ENCODE data around the gene SLC17A2. TPM values are rescaled to one million over a fixed set of nuclear protein-coding genes. Genes with fewer than 3 reads are reported as not detected.

SLC17A2 gene
- total RNA-seq, 1 donor from 2014 or later, result not detected

DNA sequence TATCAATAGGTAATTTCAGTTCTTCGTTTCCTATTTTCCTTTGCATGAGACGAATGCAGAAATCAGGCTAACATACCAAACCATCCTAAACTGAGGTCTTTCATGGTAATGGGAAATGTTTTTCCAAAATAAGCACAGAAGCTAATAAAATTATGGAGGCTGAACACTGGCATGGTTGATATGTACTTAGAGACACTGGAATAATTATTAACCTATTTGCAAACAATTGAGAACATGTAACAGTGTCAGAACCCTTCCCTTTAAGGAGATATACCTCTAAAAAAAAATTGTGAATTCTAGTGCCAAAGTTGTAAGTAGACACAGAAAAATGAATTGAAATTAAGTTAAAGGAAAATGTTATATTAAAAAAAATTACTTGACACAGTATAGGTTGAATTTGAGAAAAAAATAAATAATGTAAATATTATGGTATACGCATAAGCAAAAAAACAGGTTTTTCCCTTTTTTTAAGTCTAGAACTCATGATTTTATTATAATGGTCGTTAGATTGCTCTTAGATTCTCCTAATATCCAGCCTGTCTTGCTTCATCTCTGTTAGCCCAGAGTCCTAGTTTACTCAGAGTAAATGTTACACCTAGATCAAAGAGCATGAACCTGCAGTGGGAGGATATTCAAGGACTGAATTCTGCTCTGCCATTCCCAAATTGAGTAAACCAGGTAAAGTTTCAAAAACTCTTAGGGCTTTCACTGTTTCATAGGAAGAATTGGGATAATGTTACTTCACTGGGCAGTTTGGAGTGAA lies 1.7 kb downstream of the SLC17A2 start:
- FAIRE-seq, result no peak
- no peak for DNase-seq (ENCODE audit: low read depth)
- Histone ChIP-seq H3K27me3 (ENCODE audit: control insufficient read depth, insufficient read depth, low read length) (no peaks in the 10 kb centered on the region), H3K4me3 (ENCODE audit: low read depth, low read length) (no peak overlapping the region), H3K36me3 (ENCODE audit: control insufficient read depth, insufficient read depth, low read length) (no peaks in the 10 kb centered on the region)
- TF ChIP-seq, protein P1, sequence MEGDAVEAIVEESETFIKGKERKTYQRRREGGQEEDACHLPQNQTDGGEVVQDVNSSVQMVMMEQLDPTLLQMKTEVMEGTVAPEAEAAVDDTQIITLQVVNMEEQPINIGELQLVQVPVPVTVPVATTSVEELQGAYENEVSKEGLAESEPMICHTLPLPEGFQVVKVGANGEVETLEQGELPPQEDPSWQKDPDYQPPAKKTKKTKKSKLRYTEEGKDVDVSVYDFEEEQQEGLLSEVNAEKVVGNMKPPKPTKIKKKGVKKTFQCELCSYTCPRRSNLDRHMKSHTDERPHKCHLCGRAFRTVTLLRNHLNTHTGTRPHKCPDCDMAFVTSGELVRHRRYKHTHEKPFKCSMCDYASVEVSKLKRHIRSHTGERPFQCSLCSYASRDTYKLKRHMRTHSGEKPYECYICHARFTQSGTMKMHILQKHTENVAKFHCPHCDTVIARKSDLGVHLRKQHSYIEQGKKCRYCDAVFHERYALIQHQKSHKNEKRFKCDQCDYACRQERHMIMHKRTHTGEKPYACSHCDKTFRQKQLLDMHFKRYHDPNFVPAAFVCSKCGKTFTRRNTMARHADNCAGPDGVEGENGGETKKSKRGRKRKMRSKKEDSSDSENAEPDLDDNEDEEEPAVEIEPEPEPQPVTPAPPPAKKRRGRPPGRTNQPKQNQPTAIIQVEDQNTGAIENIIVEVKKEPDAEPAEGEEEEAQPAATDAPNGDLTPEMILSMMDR (IDR thresholded peaks at IDR 0.05; ENCODE audit: insufficient read depth, low read length, severe bottlenecking), result no peak

DNA sequence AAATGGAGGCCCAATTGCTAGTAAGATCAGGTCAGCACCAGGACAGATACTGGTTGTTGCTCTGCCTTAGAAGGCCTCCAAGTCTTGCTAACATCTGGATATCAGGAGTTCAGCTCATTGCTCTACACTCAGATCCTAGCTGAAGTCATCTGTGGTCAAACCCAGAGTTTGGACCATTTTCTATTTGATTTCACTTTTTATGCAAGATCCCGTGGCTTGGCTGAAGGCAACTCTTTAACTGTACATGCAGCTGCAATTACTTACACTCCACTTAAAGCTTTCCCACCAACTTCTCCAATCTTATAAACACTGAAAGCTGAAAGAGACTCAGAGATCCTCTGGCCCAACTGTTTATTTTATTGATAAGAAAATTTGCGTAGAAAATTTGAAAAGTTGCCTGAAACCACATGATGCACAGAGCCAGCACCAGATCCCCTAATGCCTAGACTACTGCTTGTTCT lies 2.7 kb downstream of the SLC17A2 start:
- FAIRE-seq (no peak), DNase-seq (ENCODE audit: low read depth) (no peak)
- no peaks in the 10 kb centered on the region for H3K27me3 ChIP-seq (ENCODE audit: control insufficient read depth, insufficient read depth, low read length)
- no peak overlapping the region for H3K4me3 ChIP-seq (ENCODE audit: low read depth, low read length)
- no peaks in the 10 kb centered on the region for H3K36me3 ChIP-seq (ENCODE audit: control insufficient read depth, insufficient read depth, low read length)
- TF ChIP-seq, protein P1 (IDR thresholded peaks at IDR 0.05; ENCODE audit: insufficient read depth, low read length, severe bottlenecking), result no peak

DNA sequence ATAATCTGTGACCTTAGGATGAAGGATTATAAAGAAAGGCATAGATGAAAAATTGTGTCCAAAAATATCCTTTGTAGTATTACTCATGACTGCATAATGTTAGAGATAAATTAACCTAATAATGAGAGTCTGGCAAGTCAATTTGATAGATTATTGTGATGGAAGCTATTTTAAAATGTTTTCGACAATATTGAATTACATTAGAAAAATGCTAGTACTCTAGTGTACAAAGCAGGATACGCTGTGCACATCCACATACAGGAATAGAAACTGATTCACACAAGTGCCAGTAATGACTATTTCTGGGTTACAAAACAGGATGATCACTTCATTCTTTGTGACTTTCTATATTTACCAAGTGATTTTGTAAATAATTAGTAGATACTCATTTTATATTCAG lies 3.3 kb downstream of the SLC17A2 start:
- DNase-seq (ENCODE audit: low read depth), result no peak
- Histone ChIP-seq H3K36me3 (ENCODE audit: control insufficient read depth, insufficient read depth, low read length) (no peaks in the 10 kb centered on the region), H3K27me3 (ENCODE audit: control insufficient read depth, insufficient read depth, low read length) (no peaks in the 10 kb centered on the region), H3K4me3 (ENCODE audit: low read depth, low read length) (no peak overlapping the region)
- TF ChIP-seq, protein P1 (IDR thresholded peaks at IDR 0.05; ENCODE audit: insufficient read depth, low read length, severe bottlenecking), result no peak
- FAIRE-seq, result no peak

DNA sequence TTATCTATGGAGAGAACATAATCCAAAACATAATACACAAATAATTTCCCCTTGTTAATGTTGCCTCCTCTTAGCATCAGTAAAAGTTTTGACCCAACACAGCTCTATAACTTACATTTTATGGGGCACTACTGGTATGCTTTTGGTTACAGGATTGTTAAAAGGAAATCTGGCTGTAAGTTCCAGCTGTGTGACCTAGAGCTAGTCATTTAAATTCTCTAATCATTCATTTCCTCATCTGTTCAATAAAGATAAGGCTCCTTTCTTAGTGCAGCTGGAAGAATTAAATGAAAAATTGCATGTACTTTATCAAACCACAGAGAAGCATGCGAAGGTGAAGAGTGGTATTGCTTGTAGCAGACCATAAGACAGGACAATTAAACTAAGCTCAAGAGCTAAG lies 4.6 kb downstream of the SLC17A2 start:
- FAIRE-seq (no peak), DNase-seq (ENCODE audit: low read depth) (no peak)
- Histone ChIP-seq H3K27me3 (ENCODE audit: control insufficient read depth, insufficient read depth, low read length) (no peaks in the 10 kb centered on the region), H3K36me3 (ENCODE audit: control insufficient read depth, insufficient read depth, low read length) (no peaks in the 10 kb centered on the region), H3K4me3 (ENCODE audit: low read depth, low read length) (no peak overlapping the region)
- TF ChIP-seq, protein P1 (IDR thresholded peaks at IDR 0.05; ENCODE audit: insufficient read depth, low read length, severe bottlenecking), result no peak

DNA sequence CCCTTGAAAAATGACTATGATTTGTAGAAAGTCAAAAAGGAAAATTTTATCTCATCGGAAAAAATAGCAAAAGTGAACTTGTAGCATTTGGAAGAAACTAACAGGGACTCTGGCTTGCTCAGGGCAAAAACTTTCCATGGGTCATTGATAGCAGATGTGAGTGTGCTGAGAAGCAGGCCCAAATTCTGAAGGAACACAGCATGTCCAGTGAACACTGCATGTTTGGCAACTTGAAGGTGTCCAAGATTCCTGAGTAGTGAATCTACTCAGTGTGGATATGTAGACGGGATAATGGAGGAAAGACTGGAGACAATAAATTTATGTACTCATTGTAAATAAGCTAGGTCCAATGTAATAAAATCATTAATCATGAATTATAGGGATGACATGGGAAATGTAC lies 8.2 kb downstream of the SLC17A2 start:
- Histone ChIP-seq H3K4me3 (ENCODE audit: low read depth, low read length) (no peak overlapping the region), H3K27me3 (ENCODE audit: control insufficient read depth, insufficient read depth, low read length) (no peaks in the 10 kb centered on the region), H3K36me3 (ENCODE audit: control insufficient read depth, insufficient read depth, low read length) (no peaks in the 10 kb centered on the region)
- TF ChIP-seq, protein P1 (IDR thresholded peaks at IDR 0.05; ENCODE audit: insufficient read depth, low read length, severe bottlenecking), result no peak
- DNase-seq (ENCODE audit: low read depth), result no peak
- no peak for FAIRE-seq
